ENCODE measurements around the gene OR51D1. TPM values are rescaled to one million over a fixed set of nuclear protein-coding genes. Genes with fewer than 3 reads are reported as not detected.
A peak's percentile ranks its signal among the peaks of the same experiment; 100 is the strongest.

The OR51D1 gene, protein sequence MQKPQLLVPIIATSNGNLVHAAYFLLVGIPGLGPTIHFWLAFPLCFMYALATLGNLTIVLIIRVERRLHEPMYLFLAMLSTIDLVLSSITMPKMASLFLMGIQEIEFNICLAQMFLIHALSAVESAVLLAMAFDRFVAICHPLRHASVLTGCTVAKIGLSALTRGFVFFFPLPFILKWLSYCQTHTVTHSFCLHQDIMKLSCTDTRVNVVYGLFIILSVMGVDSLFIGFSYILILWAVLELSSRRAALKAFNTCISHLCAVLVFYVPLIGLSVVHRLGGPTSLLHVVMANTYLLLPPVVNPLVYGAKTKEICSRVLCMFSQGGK
- not detected for total RNA-seq
- not detected for polyA plus RNA-seq

DNA sequence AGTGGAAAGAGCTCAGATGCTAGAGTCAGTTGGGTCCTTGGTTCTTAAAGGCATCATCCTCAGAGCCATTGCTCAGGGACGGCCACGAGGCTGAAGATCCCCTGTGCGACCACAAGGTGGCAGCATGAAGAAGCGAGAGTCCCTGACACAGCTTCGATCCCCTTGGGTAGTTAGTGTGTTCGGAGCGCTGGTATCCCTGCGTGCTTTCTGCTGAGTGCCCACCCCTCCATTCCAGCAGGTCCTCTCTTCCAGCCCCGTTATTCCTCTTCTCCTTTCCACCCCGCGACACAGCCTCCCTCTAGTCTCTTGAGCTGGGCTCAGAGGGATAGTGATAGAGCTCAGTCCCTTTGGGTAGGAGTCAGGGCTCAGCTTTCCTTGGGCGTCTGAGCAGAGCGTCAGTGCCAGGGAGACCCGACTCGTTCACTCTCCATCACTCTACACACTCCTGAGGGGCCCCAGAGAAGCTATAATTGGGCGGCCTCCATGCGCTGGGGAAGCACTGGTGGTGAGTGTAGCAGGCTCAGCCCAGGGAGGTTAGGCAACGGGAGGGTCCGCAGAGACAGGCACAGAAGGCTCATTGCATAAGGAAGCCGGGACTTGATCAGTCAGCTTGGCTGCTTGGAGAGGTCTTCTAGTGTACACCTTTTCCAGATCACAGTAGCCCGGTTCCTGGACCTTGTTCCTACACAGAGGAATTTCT, at the start of gene OR51D1:
TSS of gene OR51D1 (plus strand) at position 516 of the 700 bp plus-strand sequence. CDS start 2,314 bp downstream, outside the sequence.
- no peaks in the 10 kb centered on the region for H3K36me3 ChIP-seq
- 32 to 36% methylated on average over 21 of the region's 21 CpGs for WGBS, 2 donors
- H3K27ac ChIP-seq: no peak within 1 kb of the TSS
- no peaks in the 10 kb centered on the region for H3K27me3 ChIP-seq
- peak within 1 kb of the TSS in 2 of 4 donors; percentile 35 for H3K4me3 ChIP-seq
- no peaks in the 10 kb centered on the region for H3K9me3 ChIP-seq
- TF ChIP-seq, protein P1, sequence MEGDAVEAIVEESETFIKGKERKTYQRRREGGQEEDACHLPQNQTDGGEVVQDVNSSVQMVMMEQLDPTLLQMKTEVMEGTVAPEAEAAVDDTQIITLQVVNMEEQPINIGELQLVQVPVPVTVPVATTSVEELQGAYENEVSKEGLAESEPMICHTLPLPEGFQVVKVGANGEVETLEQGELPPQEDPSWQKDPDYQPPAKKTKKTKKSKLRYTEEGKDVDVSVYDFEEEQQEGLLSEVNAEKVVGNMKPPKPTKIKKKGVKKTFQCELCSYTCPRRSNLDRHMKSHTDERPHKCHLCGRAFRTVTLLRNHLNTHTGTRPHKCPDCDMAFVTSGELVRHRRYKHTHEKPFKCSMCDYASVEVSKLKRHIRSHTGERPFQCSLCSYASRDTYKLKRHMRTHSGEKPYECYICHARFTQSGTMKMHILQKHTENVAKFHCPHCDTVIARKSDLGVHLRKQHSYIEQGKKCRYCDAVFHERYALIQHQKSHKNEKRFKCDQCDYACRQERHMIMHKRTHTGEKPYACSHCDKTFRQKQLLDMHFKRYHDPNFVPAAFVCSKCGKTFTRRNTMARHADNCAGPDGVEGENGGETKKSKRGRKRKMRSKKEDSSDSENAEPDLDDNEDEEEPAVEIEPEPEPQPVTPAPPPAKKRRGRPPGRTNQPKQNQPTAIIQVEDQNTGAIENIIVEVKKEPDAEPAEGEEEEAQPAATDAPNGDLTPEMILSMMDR (IDR thresholded peaks at IDR 0.05): peak; percentile 62 to 90 (median 85)
- no peak for TF ChIP-seq EP300 (IDR thresholded peaks at IDR 0.05)
- peaks cover 0 to 12% (median 3%) of the 10 kb centered on the region in 4 donors for H3K4me1 ChIP-seq
- intact Hi-C loops (cut with DNase I): loop anchor here (1.0 to 5.0 kb wide), 2 partner anchors 189 to 370 kb away; no protein-coding TSS in a partner anchor
- peak; percentile 80 for DNase-seq

DNA sequence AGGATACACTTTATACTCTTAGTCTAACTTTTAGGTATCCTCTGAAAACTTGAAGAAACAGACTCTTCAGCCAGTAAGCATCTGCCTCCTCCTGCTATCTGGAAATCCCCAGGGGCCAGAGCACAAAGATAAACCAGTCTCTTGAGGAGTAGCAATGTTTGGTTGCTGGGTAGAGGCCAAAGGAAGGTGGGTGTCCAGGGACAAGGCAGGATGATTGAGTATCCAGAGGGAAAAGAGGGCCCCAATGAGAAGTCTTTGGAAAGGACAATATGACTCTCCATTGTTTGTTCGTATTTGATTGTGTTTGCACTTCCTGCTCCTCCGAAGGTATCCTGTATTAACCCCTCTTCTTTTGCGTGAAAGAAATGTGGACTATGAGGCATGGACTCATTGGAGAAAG, 48.3 kb upstream of the OR51D1 start:
- no peak overlapping the region for H3K27ac ChIP-seq
- intact Hi-C loops (cut with DNase I): no loop called here
- no peaks in the 10 kb centered on the region for H3K4me1 ChIP-seq
- no peaks in the 10 kb centered on the region for H3K9me3 ChIP-seq
- no peak for DNase-seq
- WGBS, 2 donors: 45 to 63% methylated on average over 3 of the region's 3 CpGs
- H3K27me3 ChIP-seq: no peaks in the 10 kb centered on the region
- no peak for TF ChIP-seq POLR2A (IDR thresholded peaks at IDR 0.05)
- no peak for TF ChIP-seq POLR2AphosphoS5 (IDR thresholded peaks at IDR 0.05)
- TF ChIP-seq EP300 (IDR thresholded peaks at IDR 0.05): no peak
- TF ChIP-seq, protein P1 (IDR thresholded peaks at IDR 0.05): no peak
- H3K4me3 ChIP-seq: no peak overlapping the region
- no peaks in the 10 kb centered on the region for H3K36me3 ChIP-seq

DNA sequence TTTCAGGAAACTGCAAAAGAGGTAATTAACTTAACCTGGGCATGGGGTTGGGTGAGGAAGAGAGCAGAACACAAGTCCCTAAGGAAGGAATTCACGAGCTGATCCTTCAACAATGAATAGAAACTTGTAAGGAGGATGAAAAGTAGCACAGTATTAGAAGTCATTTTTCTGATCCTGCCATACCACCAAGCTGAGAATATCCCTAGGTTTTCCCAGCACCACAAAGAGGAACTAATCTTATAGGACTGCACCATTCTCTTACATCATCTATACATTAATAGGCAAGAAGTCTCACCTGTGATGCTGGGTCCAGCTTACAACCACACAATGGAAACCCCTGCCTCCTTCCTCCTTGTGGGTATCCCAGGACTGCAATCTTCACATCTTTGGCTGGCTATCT, 43.5 kb upstream of the OR51D1 start, which contains the start of gene OR52I1:
TSS of gene OR52I1 (plus strand) at position 301 of the 400 bp plus-strand sequence. CDS start at position 301, 0 bp downstream.
- intact Hi-C loops (cut with DNase I): no loop called here
- H3K36me3 ChIP-seq: peaks cover 0 to 27% (median 3%) of the 10 kb centered on the region in 4 donors
- H3K27ac ChIP-seq: no peak within 1 kb of the TSS
- WGBS, 2 donors: 83 to 92% methylated on average over 1 of the region's 1 CpG
- H3K4me1 ChIP-seq: no peaks in the 10 kb centered on the region
- no peaks in the 10 kb centered on the region for H3K9me3 ChIP-seq
- H3K4me3 ChIP-seq: no peak within 1 kb of the TSS
- no peak for DNase-seq
- no peak for TF ChIP-seq EP300 (IDR thresholded peaks at IDR 0.05)
- H3K27me3 ChIP-seq: no peaks in the 10 kb centered on the region

DNA sequence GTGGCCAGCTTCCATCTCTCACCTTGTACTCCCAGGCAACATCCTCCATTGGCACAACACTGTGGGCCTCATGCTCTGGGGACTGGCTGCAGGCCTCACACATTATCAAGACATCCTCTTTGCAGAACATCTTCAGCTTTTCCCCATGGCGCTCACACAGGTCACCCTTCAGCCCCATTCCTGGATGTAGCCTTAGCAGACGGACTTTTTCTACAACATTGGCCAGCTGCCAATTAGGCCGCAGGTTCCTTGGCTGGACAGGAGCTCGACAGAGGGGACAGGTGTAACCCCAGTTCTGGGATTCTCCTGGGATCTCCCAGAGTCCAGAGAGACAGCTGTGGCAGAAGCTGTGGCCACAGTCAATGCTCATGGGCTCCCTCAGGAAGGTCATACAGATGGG, 32.2 kb upstream of the OR51D1 start:
- H3K9me3 ChIP-seq: no peaks in the 10 kb centered on the region
- no peak overlapping the region for H3K4me3 ChIP-seq
- H3K27ac ChIP-seq: no peak overlapping the region
- no peaks in the 10 kb centered on the region for H3K27me3 ChIP-seq
- TF ChIP-seq POLR2A (IDR thresholded peaks at IDR 0.05) (no peak), EP300 (IDR thresholded peaks at IDR 0.05) (no peak), POLR2AphosphoS5 (IDR thresholded peaks at IDR 0.05) (no peak)
- TF ChIP-seq, protein P1 (IDR thresholded peaks at IDR 0.05): no peak
- intact Hi-C loops (cut with DNase I): no loop called here
- no peak for DNase-seq
- H3K36me3 ChIP-seq: peaks cover 0 to 54% (median 25%) of the 10 kb centered on the region in 4 donors
- 89 to 95% methylated on average over 4 of the region's 4 CpGs for WGBS, 2 donors
- H3K4me1 ChIP-seq: peaks cover 0 to 24% (median 12%) of the 10 kb centered on the region in 4 donors

Data from sigmoid colon (tissue), 7 donors.